HTERT RPE-1 (cell line): ENCODE results near the gene ZNF274.
"Not testable (repeated sequence)": the region's sequence is repeated elsewhere in the genome, so short reads cannot be mapped to it uniquely, and the experiment has no call there.

ENCODE experiments used
- in situ Hi-C: fragments of 300-500 bp; cut with MboI; formaldehyde crosslinking; loops from 4 replicates; pipeline ENCODE4 v1.14.3; 2020; ENCODE audit warnings: low sequenced_read_pairs

Gene ZNF274

GRCh38 chr19:58212336-58213074 is 29.6 kb downstream of the ZNF274 start:
- in situ Hi-C loops = no loop called here

GRCh38 chr19:58213075-58213369 is 30.2 kb downstream of the ZNF274 start:
- in situ Hi-C loops = no loop called here

- in situ Hi-C loops = no loop called here
Observed at GRCh38 chr19:58217069-58217481, 34.2 kb downstream of the ZNF274 start.

- in situ Hi-C loops = no loop called here
Observed at GRCh38 chr19:58217607-58218391, 34.9 kb downstream of the ZNF274 start.

GRCh38 chr19:58218899-58219298 is 36.0 kb downstream of the ZNF274 start:
- in situ Hi-C loops = no loop called here

- in situ Hi-C loops = no loop called here
Observed at GRCh38 chr19:58227964-58228584, 45.2 kb downstream of the ZNF274 start.

GRCh38 chr19:58228585-58229254 is 45.9 kb downstream of the ZNF274 start, which contains the start of gene ZNF544:
Gene ZNF544 (plus strand): TSS chr19:58228914. CDS start chr19:58244024, 15,110 bp downstream.
- in situ Hi-C loops = no loop called here

- in situ Hi-C loops = no loop called here
Observed at GRCh38 chr19:58229255-58229639, 46.4 kb downstream of the ZNF274 start.

- in situ Hi-C loops = no loop called here
Observed at GRCh38 chr19:58237324-58237723, 54.5 kb downstream of the ZNF274 start.

GRCh38 chr19:58243351-58243750 is 60.5 kb downstream of the ZNF274 start:
- in situ Hi-C loops = no loop called here

GRCh38 chr19:58248886-58249285 is 66.0 kb downstream of the ZNF274 start:
- in situ Hi-C loops = no loop called here

GRCh38 chr19:58252102-58252685 is 69.3 kb downstream of the ZNF274 start:
- in situ Hi-C loops = no loop called here

- in situ Hi-C loops = not testable (repeated sequence)
Observed at GRCh38 chr19:58258259-58258658, 75.4 kb downstream of the ZNF274 start.

- in situ Hi-C loops = no loop called here
Observed at GRCh38 chr19:58261600-58261967, 78.7 kb downstream of the ZNF274 start.

GRCh38 chr19:58261968-58262921 is 79.4 kb downstream of the ZNF274 start:
- in situ Hi-C loops = no loop called here

- in situ Hi-C loops = no loop called here
Observed at GRCh38 chr19:58262922-58263296, 80.0 kb downstream of the ZNF274 start.
